GM19438 (cell line): ENCODE results near the gene SCYGR8.
A peak's percentile ranks its signal among the peaks of the same experiment; 100 is the strongest.

Experiments
- ATAC-seq: cut with Tn5 transposase; IDR thresholded peaks from one replicate; pipeline ENCODE4 v1.9.1; 2021; ENCODE audit warnings: low read depth; ENCODE audit not compliant: unreplicated experiment

SCYGR8 gene

DNA sequence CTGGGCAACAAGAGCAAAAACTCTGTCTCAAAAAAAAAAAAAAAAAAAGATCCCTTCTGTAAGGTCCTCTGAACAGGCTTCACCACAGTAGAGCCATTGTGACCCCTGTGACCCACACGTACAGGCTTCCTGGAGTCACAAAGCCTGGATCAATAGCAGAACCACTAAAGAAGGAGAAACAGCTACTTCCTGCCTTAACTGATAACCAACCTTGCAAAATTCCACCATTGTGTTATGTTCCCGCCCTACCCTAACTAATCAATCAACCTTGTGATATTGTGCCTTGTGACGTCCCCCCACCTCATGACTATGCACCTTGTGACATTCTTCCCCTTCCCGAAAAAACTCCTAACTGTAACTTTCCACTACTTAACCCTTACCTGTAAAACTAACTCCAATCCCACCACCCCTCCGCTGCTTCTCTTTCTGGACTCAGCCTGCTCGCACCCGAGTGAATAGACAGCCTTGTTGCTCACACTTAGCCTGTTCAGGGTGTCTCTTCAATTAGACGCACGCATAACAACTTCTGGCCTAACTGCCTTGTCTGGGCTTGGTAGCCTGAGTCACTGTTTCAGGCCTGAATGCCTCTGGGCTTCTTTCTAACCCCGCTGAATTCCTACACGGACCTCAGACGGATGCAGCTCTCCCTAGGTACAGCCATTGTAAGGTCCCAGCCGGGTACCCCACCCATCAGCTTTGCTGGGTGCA lies 13.9 kb downstream of the SCYGR8 start:
- ATAC-seq: no peak

DNA sequence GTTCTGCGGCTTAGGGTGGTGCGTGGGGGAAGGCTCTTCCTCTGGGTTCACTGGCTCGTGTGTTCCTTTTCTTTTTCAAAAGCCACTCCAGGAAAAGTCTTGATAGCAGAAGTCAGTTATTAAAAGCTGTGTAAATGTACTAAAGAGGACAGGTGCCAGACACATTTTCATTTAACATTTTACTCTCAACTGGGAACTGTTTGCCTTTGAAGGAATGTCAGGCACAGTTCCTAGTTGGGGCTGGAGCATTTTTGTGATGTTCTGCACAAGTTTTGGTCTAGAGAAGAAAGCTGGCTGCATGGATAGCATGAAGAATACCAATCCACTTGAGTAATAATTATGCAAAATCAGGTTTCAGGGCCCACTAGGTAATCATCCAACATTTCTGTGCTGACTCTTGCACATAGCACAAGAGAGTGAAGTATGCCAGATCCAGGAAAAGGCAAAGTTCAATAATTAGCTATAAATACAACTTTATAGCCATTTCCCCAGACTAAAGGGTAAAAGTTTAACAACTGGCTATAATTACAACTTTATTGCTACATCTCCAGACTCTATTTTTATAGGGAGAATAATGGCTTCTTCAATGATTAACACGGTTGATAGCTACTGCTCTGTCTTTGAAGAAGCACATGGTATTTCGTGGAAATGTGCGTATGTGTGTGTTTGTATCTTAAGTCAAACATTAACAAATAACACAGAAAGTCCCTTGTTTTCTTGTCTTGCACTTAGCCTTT lies 16.2 kb downstream of the SCYGR8 start:
- no peak for ATAC-seq

DNA sequence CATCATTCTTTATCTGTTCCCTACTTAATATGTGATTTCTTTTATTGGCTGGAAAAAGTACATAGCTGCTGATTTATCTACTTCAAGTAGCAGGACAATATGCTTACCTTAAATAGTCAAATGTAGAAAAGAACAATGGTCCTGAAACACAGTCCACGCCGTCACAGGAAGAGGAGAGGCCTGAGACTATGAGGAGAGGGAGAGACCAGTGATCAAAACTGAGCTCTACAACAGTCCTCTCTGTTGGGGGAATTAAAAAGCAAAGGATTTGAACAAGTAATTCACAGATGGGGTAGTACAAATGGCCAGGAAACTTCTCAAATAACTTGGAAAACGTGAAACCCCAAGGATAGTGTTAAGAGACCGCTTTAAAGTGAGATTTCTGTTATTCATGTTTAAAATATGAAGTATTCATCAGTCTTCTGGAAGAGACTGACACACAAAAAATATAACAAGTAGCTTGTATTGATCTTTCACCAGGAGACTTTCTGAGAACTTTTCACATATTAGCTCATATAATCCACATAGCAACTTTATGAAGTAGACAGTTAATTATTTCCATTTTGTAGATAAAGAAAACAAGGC lies 20.2 kb downstream of the SCYGR8 start:
- no peak for ATAC-seq

DNA sequence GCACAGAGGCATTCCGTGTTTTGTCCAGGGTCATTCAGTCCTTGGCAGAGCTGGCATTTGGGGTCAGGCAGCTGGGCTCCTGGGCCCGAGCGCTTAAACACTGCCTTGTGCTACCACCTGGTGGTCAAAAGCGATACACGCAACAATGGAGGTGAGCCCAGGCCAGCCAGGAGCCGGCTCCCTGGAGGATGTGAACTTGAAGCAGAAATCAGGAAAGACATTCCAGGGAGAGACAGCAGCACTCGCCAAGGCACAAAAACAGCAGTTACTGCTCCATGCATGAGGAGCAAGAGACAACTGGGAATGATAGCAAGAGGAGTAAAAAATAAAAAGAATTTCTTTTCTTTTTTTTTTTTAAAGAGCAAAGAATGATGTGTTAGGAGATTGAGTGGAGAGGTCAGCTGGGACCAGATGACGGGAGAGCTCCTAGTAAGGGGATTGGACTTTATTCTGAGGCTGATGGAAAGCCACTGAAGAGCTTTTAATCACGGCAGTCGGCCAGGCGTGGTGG lies 20.7 kb downstream of the SCYGR8 start:
- peak; percentile 98 for ATAC-seq

DNA sequence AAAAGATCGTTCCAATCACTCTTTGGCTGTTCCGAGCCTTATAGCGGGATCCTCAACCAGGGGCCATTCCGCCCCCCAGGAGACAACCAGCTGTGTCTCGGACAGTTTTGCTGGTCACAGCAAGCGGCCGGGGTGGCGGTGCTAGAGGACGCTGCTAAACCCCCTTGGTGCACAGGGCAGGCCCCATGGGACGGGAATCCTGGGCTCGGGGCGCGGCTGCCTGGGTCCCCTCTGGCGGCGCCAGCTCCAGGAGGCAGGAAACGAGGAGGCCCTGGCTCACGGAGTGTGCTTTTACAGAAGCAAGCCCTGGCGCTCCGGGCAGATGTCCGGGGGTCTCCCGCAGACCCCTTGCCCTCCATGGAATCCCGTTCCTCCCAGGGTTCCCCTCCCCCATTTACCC lies 22.1 kb downstream of the SCYGR8 start:
- no peak for ATAC-seq

DNA sequence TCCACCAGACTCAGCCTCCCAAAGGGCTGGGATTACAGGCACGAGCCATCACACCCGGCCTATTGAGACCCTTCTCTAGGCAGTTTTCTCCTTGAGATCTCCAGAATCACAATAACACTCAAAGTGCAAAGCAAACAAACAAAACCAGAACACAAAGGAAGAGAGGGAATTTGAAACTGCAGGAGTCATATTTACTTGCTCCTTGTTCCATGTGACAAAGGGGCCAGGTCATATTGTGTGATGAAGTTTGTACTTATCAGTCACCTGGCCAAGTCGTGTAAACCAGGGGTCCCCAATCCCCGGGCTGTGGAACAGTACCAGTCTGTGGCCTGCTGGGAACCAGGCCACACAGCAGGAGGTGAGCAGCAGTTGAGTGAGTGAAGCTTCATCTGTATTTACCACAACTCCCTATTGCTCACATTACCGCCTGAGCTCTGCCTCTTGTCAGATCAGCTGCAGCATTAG lies 26.5 kb downstream of the SCYGR8 start:
- ATAC-seq: no peak

DNA sequence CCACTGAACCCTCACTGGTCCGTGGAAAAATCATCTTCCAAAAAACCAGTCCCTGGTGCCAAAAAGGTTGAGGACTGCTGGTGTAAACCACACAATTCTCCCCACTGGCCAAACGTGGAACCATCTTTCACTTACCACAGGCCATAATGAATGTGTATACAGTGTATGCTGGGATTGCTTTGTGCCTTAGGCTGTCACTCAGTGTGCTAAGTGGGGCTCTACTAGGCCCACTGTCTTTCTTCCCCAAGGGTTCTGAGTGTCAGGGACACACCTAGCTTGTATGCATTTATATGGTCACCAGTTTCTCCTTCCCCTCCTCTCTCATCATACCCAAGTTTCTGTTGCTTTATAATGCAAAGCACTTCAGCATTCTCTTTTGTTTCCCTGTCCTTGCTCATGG lies 27.2 kb downstream of the SCYGR8 start:
- no peak for ATAC-seq

DNA sequence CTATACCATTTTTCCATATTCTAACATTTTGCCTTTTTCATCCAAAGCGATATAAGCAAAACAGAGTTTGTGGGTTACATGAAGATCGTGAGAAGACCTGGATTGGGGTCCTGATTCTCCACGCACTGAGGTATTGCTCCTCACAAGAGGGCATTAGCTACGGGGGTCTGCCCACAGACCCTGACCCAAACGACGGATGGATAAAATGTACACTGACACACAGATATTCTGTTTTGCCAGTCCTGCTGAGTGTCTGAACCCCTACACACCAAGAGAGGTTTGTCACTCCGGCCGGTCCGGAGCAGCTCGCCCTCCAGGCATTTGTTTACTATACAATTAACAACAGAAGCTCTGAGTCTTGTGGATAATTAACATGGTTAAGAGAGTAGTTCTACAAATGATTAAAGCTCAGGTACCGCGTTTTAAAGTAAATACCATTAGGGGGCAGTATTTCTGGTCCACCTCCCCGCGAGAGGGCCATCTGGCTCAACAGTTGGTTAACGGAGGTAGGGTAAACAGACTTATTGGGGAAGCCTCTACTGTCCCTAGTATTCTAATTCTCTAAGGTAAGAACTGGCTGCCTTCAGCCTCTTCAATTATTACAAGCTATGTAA lies 28.4 kb downstream of the SCYGR8 start:
- no peak for ATAC-seq

DNA sequence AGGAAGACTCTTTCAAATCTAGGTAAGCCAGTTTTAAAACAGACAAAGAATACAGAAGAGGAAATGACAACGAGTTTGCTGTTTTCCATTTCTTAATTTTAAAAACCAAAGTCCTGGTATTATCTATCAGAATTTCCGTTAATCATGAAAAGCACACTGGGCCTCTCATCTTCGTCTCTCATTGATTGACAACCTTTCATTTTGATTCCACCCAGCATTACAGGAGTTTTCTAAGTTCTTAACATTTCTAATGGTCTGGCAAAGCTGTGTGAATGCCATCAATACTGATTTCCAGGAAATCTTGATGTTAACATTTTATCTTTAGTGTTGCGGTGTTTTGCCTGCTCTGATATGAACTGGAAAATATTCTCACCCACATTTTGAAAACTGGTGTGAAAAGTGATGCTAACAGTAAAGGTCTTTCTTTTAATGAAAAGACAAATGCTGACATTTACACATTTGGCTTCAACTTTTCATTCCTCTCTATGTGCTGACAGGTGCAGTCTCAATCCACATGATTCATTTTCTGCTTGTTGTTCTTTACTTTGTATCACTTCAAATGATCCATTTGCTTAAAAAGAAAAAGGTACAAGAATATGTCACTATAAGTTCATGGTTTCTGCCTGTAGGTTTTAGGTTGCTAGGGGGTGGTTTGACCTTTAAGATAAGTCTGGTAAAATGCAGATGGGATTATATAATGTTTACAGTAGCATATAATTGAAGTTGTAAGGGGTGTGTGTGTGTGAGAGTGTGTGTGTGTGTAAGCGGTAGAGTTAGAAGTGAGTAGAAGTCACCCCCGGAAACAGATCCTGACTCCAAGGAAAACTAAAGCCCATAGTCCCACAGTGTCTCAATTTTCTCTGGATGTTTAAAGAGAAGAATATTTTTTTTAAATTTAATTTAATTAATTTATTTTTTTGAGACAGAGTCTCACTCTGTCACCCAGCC lies 29.5 kb downstream of the SCYGR8 start:
- ATAC-seq: no peak

DNA sequence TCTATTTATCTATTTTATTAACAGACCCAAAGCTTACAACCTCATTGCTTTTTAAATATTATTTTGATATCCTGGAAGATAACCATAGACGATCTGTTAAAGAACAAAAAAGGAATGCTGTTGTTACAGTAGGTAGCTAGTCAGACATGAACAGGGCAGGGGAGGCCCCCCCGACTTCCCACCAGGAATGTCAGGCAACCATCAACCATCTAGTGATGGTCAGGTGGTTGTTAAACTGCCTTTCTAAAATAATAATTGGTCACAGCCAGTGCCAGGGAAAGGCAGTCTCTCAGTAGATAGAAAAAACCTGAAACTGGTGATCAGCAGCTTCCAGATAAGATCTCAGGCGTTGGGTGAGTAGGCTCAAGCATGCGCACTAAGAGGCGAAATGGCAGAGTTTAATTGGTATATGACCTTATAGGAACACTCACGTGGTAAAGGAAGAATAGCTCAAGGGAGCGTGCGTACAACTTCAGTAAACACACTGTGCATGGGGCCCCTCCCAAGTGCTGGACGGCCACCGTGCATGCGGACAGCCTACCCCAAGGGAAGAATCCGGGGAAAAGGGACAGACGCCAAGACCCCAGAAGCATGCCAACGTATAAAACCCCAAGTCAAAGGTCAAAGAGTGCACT lies 35.4 kb downstream of the SCYGR8 start:
- no peak for ATAC-seq

DNA sequence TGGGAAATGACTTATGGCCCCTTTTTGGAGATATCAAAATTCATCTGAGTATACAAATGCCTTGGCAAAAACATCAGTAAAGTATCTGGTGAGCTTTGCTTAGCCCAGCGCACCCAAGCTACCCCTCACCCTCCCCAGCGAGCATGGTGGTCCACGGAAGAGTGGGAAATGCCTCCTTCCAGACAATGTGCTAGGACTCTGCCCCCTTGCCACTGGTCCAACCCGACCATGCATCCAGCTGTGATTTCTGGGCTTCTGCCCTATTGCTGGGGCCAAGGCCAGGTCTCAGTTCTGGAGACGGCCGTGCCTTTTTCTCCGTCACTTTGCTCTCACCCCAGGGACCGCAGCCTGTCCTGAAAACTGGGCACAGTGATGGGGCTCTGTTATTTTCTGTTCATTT lies 36.1 kb downstream of the SCYGR8 start:
- ATAC-seq: no peak

DNA sequence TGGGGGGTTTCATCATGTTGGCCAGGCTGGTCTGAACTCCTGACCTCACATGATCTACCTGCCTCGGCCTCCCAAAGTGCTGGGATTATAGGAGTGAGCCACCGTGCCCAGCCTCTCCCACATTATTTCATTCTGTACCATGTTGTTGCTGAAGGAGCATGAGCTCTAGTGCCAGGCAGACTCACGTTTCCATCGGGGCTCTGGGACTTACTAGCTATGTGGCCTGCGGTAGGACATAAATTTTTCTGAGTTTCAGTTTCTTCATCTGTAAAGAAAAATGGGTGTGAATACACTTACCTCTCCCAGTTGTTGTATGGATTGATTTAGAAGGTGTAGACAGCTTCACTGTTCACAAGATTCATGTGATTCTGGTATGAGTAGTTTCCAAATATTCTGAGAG lies 37.1 kb downstream of the SCYGR8 start:
- peak; percentile 18 for ATAC-seq

DNA sequence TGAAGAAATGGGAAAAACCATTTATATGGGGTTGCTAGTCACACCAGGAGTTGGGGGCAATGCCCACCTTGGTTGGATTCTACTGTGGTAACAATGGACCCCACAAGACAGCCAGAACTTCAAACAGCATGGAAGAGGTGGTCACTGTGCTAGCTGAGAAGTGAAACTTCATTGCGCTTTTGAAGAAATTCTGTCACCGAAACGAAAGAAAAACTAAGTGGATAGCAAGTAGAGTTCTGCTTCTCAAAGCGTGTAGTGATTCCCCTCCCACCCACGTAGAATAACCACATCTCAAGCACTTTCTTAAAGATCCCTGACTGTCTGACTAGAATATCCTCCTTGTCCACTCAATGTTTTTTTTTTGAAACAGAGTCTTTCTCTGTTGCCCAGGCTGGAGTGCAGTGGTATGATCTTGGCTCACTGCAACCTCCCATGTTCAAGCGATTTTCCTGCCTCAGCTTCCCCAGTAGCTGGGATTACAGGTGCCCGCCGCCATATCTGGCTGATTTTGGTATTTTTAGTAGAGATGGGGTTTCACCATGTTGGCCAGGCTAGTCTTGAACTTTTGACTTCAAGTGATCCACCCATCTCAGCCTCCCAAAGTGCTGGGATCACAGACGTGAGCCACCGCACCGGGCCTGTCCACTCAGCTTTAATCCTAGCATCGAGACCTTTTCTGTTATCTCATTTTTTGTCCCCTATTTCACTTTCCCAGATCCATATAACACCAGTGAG lies 37.9 kb downstream of the SCYGR8 start:
- ATAC-seq: peak; percentile 100

DNA sequence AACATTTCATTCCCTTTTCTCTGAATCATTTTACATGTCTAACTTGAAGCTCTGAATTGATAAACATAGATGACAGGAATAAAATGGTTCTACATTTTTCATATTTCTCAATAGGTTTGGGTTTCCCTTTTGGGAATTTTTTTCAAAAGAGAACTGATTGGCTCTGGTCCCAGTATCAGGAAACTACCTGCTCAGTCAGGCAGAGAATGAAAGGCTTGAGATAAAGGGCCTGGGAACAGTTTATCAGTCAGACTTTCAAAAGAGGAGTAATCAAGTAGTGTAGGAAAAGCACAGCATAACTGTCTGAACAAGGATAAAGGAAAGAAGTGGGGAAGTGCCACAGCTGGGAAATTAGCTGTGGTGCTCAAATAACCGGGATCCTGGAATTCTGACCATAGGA lies 39.6 kb downstream of the SCYGR8 start:
- no peak for ATAC-seq

DNA sequence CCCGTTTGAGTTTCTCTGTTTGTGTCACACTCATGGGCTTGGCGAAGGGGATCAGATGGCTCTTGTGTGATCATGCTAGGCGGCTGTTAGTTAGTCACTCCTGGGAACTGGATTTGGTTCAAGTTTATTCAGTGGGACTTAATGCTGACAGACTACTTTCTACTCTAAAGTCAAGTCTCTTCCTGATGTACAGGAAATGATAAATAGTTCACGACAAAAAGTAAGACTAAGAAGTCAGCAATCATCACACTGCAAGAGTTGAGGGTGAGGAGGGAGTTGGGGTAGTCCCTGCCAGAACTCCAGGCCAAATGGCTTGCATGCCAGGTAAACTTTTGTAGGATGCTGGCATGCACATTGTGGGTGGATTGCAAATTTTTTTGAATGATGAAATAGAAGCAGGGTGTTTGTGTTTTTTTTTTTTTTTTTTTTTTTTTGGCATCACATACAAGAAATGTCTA lies 42.9 kb downstream of the SCYGR8 start:
- no peak for ATAC-seq

DNA sequence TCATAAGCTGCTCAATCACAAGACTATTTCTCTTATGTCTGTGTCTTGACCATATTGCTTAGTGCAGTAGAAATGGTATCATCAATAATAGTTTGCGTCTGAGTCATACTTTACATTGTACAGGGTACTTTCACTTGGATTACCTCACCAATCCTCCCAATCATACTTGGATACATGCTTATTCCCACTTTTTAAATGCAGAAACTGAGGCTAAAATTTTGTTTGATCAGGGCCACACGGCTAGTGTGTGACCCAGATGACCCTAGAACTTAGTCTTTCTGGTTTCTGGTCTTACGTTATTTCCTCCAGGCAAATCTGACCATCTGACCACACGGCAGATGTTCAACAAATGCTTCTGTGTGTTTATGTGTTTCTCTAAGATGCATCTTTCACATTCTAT lies 44.1 kb downstream of the SCYGR8 start:
- no peak for ATAC-seq

DNA sequence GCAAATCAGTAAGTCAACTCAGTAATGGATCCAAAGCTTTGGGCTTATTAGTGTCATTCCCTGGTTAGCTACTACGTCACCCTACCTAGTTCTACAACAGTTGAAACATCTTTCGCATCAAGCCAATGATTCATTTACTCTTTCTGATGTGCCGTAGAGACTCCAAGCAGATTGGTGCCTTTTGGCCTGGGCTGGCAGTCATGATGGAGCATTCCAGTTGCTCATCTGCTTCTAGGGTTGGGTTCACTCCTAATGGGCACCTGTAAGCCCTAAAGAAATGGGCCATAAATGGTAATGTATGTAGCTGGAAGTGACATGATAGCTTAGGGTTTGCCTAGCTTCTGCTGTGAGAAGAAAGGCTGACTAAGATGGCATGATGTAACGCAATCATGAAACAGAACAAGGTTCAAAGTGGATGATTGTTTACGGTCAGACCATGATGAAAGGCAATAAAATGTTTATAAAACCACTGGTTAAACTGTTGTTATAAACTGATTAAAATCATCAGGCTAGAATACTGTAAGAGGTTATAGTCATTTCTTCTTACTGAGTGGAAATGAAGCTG lies 47.5 kb downstream of the SCYGR8 start:
- no peak for ATAC-seq
